CD14-positive monocyte (primary cell): ENCODE results near the gene ZNF90. TPM values are rescaled to one million over a fixed set of nuclear protein-coding genes. Genes with fewer than 3 reads are reported as not detected.
A peak's percentile ranks its signal among the peaks of the same experiment; 100 is the strongest.

Experiments used
- DNase-seq, 3 donors: peaks; one replicate each; pipeline ENCODE4 v3.0.0-alpha.2; 2011 to 2022
- H2AFZ ChIP-seq: 2 replicates; pipeline ENCODE4 v1.6.0; 2012; ENCODE audit warnings: mild to moderate bottlenecking, low read depth, low read length, inconsistent platforms; ENCODE audit not compliant: insufficient read depth, poor library complexity, severe bottlenecking
- H3K27ac ChIP-seq, 2 donors: 1 replicate in 1 of 2; 2 replicates in 1 of 2; pipeline ENCODE4 v1.5.1; 2012 to 2013; ENCODE audit warnings: low read length in 2 of 2, control low read depth in 1 of 2, inconsistent platforms in 1 of 2, low read depth in 1 of 2, mild to moderate bottlenecking in 1 of 2
- H3K27me3 ChIP-seq, 2 donors: one replicate each; pipeline versions ENCODE4 v1.6.0 to v1.6.1; 2011 to 2013; ENCODE audit warnings: low read length in 2 of 2; ENCODE audit not compliant: control insufficient read depth in 2 of 2, insufficient read depth in 2 of 2
- H3K36me3 ChIP-seq, 2 donors: replicated peaks in 1 of 2; 1 replicate in 1 of 2; 2 replicates in 1 of 2; pipeline versions ENCODE4 v1.5.1 to v1.6.1; 2012 to 2013; ENCODE audit warnings: low read length in 2 of 2, control low read depth in 1 of 2, inconsistent platforms in 1 of 2, mild to moderate bottlenecking in 1 of 2; ENCODE audit not compliant: insufficient read depth in 2 of 2, control insufficient read depth in 1 of 2
- H3K4me1 ChIP-seq, 2 donors: 1 replicate in 1 of 2; 2 replicates in 1 of 2; pipeline versions ENCODE4 v1.5.1 to v1.6.1; 2012 to 2013; ENCODE audit warnings: low read length in 2 of 2, control low read depth in 1 of 2, inconsistent platforms in 1 of 2, mild to moderate bottlenecking in 1 of 2, moderate library complexity in 1 of 2; ENCODE audit not compliant: insufficient read depth in 2 of 2, control insufficient read depth in 1 of 2
- H3K4me2 ChIP-seq: replicated peaks from 2 replicates; pipeline ENCODE3; 2012; ENCODE audit warnings: low read length, moderate library complexity, mild to moderate bottlenecking; ENCODE audit not compliant: poor library complexity, severe bottlenecking; ENCODE audit errors: extremely low read depth
- H3K4me3 ChIP-seq, 3 experiments: fragments of 200-600 bp in 1 of 3; sonication (generic) in 1 of 3; replicated peaks in 1 of 3; 1 replicate in 2 of 3; 2 replicates in 1 of 3; pipeline ENCODE4 v1.5.1; 2011 to 2013; ENCODE audit warnings: low read length in 3 of 3, mild to moderate bottlenecking in 3 of 3, control low read depth in 2 of 3, low read depth in 2 of 3, inconsistent platforms in 1 of 3, moderate library complexity in 1 of 3
- H3K79me2 ChIP-seq: 2 replicates; pipeline ENCODE4 v1.6.0; 2012; ENCODE audit warnings: mild to moderate bottlenecking, control low read depth, inconsistent platforms, low read length, moderate library complexity; ENCODE audit not compliant: insufficient read depth
- H3K9ac ChIP-seq: 2 replicates; pipeline ENCODE4 v1.6.0; 2017; ENCODE audit warnings: low read length, mild to moderate bottlenecking; ENCODE audit not compliant: insufficient read depth, poor library complexity, severe bottlenecking
- H3K9me3 ChIP-seq, 2 donors: replicated peaks in 1 of 2; 1 replicate in 1 of 2; 2 replicates in 1 of 2; pipeline versions ENCODE4 v1.5.1 to v1.6.1; 2012 to 2013; ENCODE audit warnings: low read length in 2 of 2, control low read depth in 1 of 2; ENCODE audit not compliant: control insufficient read depth in 1 of 2, insufficient read depth in 1 of 2
- H4K20me1 ChIP-seq: 2 replicates; pipeline ENCODE4 v1.6.0; 2012; ENCODE audit warnings: mild to moderate bottlenecking, low read length, control low read depth, moderate library complexity; ENCODE audit not compliant: insufficient read depth
- H3K27ac Mint-ChIP-seq, 7 donors: one replicate each; pipeline ENCODE4 v1.8.0; 2020; ENCODE audit warnings: mild to moderate bottlenecking in 7 of 7, mixed read lengths in 7 of 7, moderate library complexity in 6 of 7, inconsistent platforms in 2 of 7
- H3K27me3 Mint-ChIP-seq, 3 donors: one replicate each; pipeline ENCODE4 v1.8.0; 2021 to 2022; ENCODE audit warnings: low read depth in 3 of 3, mild to moderate bottlenecking in 3 of 3, mixed read lengths in 3 of 3, moderate library complexity in 3 of 3, inconsistent platforms in 1 of 3
- H3K36me3 Mint-ChIP-seq, 2 donors: one replicate each; pipeline ENCODE4 v1.8.0; 2020; ENCODE audit warnings: mixed read lengths in 2 of 2, inconsistent platforms in 1 of 2, mild to moderate bottlenecking in 1 of 2
- H3K4me1 Mint-ChIP-seq: one replicate; pipeline ENCODE4 v1.8.0; 2020; ENCODE audit warnings: mild to moderate bottlenecking, mixed read lengths
- H3K4me3 Mint-ChIP-seq, 2 donors: one replicate each; pipeline ENCODE4 v1.8.0; 2020; ENCODE audit warnings: mild to moderate bottlenecking in 2 of 2, mixed read lengths in 2 of 2, moderate library complexity in 1 of 2
- H3K9me3 Mint-ChIP-seq, 7 donors: one replicate each; pipeline ENCODE4 v1.8.0; 2020 to 2022; ENCODE audit warnings: mixed read lengths in 7 of 7, mild to moderate bottlenecking in 6 of 7, moderate library complexity in 6 of 7, inconsistent platforms in 2 of 7
- CTCF ChIP-seq: fragments of 200-600 bp; IDR thresholded peaks from one replicate; pipeline ENCODE4 v1.8.0; 2022; ENCODE audit warnings: antibody characterized with exemption, mild to moderate bottlenecking
- whole genome bisulfite sequencing: methylation state at CpG from one replicate; pipeline ENCODE4 v1.1.5; 2013; ENCODE audit warnings: missing lambda C conversion rate; ENCODE audit not compliant: insufficient coverage; 5-methylcytosine and 5-hydroxymethylcytosine counted together
- intact Hi-C, 2 donors: fragments of 100-400 bp; cut with micrococcal nuclease; formaldehyde crosslinking; loops; one replicate each; pipeline versions ENCODE4 v1.15.0 to v1.15.1; 2023
- polyA plus RNA-seq, 3 donors: library from polyadenylated mRNA; depleted of rRNA in 1 of 3; unstranded in 2 of 3; stranded (reverse) in 1 of 3; fragments of 300-500 nt in 2 of 3; fragments of >200 nt in 1 of 3; fragmentation: Illumina TruSeq in 2 of 3; gene quantifications; 1 replicate in 2 of 3; 2 replicates in 1 of 3; pipeline ENCODE4 v1.2.3, GENCODE V29; 2012 to 2021
- small RNA-seq: library from RNA; depleted of rRNA; stranded (forward); fragments of <200 nt; gene quantifications from one replicate; pipeline ENCODE3, GENCODE V24; 2012; ENCODE audit warnings: low read depth; ENCODE audit not compliant: insufficient read length

Gene ZNF90
- polyA plus RNA-seq, 3 donors = 0.59 TPM; not detected in 2

GRCh38 chr19:20167651-20168122 is 89.9 kb downstream of the ZNF90 start:
- Mint-ChIP-seq H3K36me3 (peaks cover 29 to 37% of the 10 kb centered on the region in 2 donors), H3K27ac (peak overlapping the region; percentile 81 to 96 (median 91)), H3K27me3 (no peaks in the 10 kb centered on the region), H3K4me1 (peaks cover 19% of the 10 kb centered on the region), H3K4me3 (peak overlapping the region; percentile 94 to 96), H3K9me3 (peaks cover 57 to 92% (median 86%) of the 10 kb centered on the region in 7 donors)
- H3K9me3 ChIP-seq = peaks cover 65 to 72% of the 10 kb centered on the region in 2 donors
- H3K9ac ChIP-seq = peak overlapping the region; percentile 75
- peak overlapping the region; percentile 84 for H2AFZ ChIP-seq
- intact Hi-C loops = no loop called here
- H4K20me1 ChIP-seq = no peaks in the 10 kb centered on the region
- H3K36me3 ChIP-seq = peaks cover 0 to 37% of the 10 kb centered on the region in 2 donors
- peak overlapping the region; percentile 48 to 87 (median 61) for H3K4me3 ChIP-seq
- no peaks in the 10 kb centered on the region for H3K27me3 ChIP-seq
- peaks cover 10 to 11% of the 10 kb centered on the region in 2 donors for H3K4me1 ChIP-seq
- peaks cover 11% of the 10 kb centered on the region for H3K79me2 ChIP-seq
- no peak for TF ChIP-seq CTCF
- 36% methylated on average over 11 of the region's 22 CpGs for WGBS
- H3K4me2 ChIP-seq = peak overlapping the region; percentile 77
- peak overlapping the region; percentile 65 to 73 for H3K27ac ChIP-seq
- DNase-seq = no peak

Small RNA genes lying within 50 kb of the gene (small RNA-seq; reads per million reads assigned to genes)
- gene AC006539.3 = not detected

Other genes with a start within 250 kb of the ZNF90 start
- 1 to 10 TPM in 2 of 3 donors, under 1 TPM in 1; 0.45 to 1.5 (median 1.1) TPM for gene ZNF253, start 212.1 kb upstream of the ZNF90 start, polyA plus RNA-seq
- gene ZNF93, start 177.1 kb upstream of the ZNF90 start, polyA plus RNA-seq = 1 to 10 TPM; 2.4 to 4.6 (median 2.8) TPM
- gene ZNF682, start 38.5 kb upstream of the ZNF90 start, polyA plus RNA-seq = 1 to 10 TPM in 1 of 3 donors, under 1 TPM in 1, not detected in 1; 0.48 to 1.7 TPM
- gene ZNF486, start 89.2 kb downstream of the ZNF90 start, polyA plus RNA-seq = under 1 TPM; 0.44 to 0.72 (median 0.53) TPM